DND-41 (cell line): Measurements from ENCODE around the gene APC2.

Source experiments
- EZH2 ChIP-seq: IDR thresholded peaks from 3 replicates; pipeline ENCODE4 v1.6.1; 2012; ENCODE audit warnings: borderline replicate concordance, low read depth, mild to moderate bottlenecking, moderate library complexity, low read length, inconsistent platforms; ENCODE audit not compliant: severe bottlenecking
- TF ChIP-seq, protein P1 (sequence below): IDR thresholded peaks from 2 replicates; pipeline ENCODE4 v1.5.1; 2012; ENCODE audit warnings: borderline replicate concordance, low read length, moderate library complexity, mild to moderate bottlenecking; ENCODE audit not compliant: poor library complexity, severe bottlenecking; ENCODE audit errors: extremely low read depth

DNA sequence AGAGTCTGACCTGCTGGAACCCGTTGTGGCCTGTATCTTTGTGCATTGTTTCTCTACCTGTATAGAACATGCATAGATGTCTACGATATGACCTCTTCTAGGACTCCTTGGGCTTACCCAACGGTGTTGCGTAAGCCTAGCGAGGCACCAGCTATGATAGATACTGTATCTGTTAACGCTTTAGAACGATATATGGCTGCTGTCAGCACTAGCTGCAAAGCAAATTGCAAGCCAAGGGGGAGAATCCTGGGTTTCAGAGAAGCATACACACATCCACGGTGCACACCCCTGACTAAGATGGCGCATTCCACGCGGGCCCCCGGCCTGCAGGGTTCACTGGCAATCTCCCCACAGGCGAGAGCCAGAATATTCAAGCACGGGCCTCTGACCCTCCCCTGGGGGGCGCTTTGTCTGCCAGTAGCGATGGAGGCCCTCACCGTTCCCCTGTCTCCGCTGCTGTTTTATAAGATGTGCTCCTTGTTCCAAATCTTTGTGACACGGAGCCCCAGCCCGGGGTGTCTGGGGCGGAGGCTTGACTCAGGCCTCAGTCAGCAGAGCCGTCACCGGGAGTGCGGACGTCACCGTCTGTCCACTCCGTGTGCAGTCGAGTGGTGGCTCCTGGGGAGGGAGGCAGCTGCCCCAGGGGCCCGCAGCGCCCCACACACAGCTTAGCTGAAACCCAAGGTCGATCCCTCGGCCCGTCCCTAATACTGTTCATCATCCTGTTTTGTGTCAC lies 24.7 kb upstream of the APC2 start:
- TF ChIP-seq EZH2 = no peak
- TF ChIP-seq, protein P1, sequence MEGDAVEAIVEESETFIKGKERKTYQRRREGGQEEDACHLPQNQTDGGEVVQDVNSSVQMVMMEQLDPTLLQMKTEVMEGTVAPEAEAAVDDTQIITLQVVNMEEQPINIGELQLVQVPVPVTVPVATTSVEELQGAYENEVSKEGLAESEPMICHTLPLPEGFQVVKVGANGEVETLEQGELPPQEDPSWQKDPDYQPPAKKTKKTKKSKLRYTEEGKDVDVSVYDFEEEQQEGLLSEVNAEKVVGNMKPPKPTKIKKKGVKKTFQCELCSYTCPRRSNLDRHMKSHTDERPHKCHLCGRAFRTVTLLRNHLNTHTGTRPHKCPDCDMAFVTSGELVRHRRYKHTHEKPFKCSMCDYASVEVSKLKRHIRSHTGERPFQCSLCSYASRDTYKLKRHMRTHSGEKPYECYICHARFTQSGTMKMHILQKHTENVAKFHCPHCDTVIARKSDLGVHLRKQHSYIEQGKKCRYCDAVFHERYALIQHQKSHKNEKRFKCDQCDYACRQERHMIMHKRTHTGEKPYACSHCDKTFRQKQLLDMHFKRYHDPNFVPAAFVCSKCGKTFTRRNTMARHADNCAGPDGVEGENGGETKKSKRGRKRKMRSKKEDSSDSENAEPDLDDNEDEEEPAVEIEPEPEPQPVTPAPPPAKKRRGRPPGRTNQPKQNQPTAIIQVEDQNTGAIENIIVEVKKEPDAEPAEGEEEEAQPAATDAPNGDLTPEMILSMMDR = no peak
